HG03571 (cell line): ENCODE data around the gene PRR36.

Experiments
- ATAC-seq: cut with Tn5 transposase; IDR thresholded peaks from one replicate; pipeline ENCODE4 v1.9.1; 2021; ENCODE audit not compliant: unreplicated experiment

PRR36 gene

DNA sequence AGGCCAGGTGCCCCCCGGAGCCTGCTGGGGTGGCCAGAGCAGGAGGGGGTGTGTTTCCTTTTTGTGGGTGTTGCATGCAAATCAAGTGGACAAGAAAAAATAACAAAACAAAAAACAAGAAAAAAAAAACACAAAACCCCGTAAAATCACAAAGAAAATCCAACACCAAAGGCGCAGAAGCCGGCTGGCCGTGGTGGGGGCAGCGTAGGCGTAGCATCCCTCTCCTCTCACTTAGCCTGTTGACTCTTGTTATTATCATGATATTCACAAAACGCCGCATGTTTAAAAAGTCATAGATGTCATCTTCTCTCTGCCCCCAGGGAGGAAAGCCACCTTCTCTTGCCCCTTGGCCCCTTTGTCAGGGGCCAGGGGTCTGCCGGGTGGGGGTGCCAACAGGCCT, 39.5 kb upstream of the PRR36 start:
- ATAC-seq, result no peak

DNA sequence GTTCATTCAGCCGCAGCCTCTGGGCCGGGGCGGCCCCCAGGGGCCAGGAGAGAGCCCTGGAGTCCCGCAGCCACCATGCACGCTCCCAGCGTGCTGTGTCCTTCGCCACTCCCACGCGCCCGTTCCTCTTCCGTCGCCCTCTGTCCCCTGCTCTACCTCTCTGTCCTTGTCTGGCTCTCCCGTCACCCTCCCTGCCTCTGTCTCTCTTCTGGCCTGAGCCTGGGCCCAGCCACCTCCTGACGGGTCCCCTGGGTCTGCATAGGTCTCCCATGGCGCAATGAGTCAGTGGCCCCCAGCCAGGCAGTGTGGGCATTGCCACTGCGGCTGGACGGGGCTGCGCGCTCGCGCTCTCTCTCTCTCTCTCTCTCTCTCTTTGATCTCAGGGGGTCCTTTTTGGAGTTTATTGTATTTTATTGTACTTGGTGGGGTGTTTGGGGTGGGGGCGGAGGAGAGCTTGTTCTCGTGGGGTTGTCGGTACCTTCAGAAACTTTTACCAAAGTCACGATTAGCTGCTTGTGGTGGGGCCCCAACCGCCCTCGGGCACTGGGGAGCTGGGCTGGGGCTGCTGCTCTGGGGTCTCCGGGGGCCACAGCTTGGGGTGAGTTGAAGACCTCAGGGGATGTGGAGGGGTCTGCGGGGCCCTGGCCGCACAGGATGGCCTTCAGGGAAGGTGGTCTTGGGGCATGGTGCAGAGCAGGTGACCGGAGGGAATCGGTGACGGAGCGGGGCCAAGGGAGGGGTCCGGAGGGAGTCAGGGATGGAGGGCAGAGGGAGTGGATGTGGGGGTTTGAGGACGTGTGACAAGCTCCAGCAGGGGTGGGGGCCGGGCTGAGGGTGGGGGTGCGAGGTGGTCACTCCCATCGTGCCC, 38.7 kb upstream of the PRR36 start:
- no peak for ATAC-seq

DNA sequence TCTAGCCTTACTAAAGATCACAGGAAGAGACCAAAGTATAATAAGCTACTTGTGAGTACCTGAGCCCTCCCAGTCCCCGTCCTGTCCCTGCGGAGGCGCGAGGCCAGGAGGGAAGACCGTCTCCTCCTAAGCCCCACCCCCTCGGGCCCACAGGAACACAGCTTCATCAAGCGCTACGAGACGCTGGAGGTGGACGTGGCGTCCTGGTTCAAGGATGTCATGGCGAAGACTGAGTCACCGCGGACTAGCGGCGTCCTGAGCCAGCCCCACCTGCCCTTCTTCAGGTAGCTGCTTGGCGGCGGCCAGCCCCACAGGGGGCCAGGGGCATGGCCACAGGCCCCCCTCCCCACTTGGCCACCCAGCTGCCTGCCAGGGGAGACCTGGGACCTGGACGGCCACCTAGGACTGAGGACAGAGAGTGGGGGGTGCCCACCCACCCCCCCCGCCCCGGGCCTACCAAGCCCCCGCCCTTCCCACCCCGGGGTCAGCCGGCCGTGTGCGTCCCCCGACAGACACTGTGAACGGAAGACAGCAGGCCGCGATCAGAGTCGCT, 38.0 kb upstream of the PRR36 start:
- no peak for ATAC-seq

DNA sequence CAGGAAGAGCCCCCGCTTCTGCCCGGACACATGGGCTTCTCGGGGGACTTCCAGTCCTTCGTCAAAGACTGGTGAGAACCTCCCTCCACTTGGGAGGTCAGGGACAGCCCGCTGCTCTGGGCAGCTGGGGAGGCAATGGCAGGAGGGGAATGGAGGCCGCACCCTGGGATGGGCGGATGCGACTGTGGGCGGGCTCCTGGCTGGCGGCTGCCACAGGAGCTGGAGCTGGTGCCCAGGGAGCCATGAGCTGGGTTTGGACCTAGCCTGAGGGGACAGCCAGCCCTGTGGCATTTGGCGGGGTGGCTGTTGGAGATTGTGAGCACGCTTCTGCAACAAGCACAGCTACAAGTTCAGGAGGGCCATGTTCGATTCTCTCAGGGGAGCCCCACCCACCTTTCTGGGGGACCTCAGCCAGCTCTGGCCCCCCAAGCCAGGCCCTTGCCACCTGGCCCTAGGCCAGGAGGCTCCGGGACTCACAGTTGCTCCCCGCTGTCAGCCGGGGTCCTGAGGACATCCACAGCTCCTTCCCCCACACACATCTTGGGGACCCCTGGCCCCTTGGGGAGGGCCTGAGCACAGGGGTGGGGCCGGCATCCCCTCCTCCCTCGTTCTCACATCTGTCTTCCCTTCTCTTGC, 37.4 kb upstream of the PRR36 start:
- no peak for ATAC-seq

DNA sequence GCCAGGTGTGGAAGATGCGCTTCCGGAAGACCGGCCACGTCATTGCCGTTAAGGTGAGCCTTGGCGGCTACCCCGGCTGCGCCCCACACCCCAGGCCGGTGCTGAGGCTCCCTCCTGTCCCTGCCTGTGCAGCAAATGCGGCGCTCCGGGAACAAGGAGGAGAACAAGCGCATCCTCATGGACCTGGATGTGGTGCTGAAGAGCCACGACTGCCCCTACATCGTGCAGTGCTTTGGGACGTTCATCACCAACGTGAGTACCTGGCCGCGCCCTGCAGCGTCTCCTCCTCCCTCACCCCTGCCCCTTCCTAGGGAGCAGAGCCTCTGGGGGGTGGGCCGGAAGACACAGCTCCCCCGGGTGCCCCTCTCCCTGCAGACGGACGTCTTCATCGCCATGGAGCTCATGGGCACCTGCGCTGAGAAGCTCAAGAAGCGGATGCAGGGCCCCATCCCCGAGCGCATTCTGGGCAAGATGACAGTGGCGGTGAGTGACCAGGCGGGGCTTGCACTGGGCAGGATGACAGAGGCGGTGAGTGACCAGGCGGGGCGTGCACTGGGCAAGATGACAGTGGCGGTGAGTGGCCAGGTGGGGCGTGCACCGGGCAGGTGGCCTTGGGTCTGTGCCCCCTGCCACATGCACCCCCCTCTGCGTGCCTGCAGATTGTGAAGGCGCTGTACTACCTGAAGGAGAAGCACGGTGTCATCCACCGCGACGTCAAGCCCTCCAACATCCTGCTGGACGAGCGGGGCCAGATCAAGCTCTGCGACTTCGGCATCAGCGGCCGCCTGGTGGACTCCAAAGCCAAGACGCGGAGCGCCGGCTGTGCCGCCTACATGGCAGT, 36.4 kb upstream of the PRR36 start:
- no peak for ATAC-seq

GRCh38 chr19:7909471-7910067, 35.4 kb upstream of the PRR36 start:
- ATAC-seq, result no peak

DNA sequence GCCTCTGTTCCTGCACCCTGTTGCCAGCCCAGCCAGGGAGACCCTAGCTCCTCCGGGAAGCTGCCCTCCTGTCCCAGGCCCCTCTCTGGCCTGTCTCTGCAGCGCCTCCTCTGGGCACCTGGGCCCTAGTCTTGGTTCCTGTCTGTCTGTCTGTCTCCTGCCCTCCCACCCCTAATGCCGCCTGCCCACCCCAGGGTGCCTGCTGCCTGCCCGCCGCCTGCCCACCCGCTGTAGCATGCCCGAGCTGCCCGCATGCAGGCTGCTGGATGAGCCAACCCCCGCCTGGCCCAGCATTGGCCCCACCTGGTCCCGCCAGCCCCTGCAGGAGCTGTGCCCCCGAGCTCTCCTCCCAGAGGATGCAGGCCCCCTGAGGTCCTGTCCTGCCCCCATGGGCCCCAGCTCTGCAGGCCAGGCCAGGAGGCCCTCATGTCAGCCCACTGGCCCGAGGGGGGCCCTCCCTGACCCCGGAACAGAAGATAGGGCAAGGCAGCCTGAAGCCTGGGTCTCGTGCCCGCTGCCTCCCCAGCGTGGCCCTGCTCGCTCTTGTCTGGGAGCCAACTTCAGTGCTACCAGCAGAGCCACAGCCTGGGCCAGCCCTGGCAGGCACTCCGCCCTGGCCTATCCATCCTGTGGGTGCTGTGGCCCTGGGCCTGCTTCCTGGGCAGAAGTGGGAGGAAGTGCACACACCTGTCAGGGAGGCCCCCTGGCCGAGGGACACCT, 34.7 kb upstream of the PRR36 start:
- no peak for ATAC-seq

GRCh38 chr19:7908078-7908699, 34.0 kb upstream of the PRR36 start:
- no peak for ATAC-seq

- no peak for ATAC-seq
Measured at GRCh38 chr19:7907544-7907943, 33.4 kb upstream of the PRR36 start.

DNA sequence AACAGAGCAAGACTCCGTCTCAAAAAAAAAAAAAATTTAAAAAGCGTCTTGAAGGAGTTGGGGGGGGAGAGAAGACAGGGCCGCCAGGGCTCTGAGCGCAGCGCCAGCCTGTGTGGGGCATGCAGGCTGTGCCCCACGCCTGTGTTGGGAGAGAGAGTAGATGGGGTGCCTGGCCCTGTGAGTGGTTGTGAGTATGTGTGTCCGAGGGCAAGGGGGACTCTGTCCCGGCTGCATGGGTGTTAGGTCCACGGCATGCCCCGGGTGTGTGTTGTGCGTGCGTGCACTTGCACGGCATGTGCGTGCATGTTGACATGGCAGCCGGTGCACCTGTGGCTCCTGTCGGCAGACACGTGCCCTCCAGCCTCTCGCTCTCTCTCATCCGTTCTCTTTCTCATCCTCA, 32.9 kb upstream of the PRR36 start:
- no peak for ATAC-seq

- no peak for ATAC-seq
Measured at GRCh38 chr19:7905859-7906258, 31.7 kb upstream of the PRR36 start.

GRCh38 chr19:7905268-7905667, 31.1 kb upstream of the PRR36 start:
- no peak for ATAC-seq

GRCh38 chr19:7904074-7905020, 30.2 kb upstream of the PRR36 start:
- peak; percentile 27 for ATAC-seq

DNA sequence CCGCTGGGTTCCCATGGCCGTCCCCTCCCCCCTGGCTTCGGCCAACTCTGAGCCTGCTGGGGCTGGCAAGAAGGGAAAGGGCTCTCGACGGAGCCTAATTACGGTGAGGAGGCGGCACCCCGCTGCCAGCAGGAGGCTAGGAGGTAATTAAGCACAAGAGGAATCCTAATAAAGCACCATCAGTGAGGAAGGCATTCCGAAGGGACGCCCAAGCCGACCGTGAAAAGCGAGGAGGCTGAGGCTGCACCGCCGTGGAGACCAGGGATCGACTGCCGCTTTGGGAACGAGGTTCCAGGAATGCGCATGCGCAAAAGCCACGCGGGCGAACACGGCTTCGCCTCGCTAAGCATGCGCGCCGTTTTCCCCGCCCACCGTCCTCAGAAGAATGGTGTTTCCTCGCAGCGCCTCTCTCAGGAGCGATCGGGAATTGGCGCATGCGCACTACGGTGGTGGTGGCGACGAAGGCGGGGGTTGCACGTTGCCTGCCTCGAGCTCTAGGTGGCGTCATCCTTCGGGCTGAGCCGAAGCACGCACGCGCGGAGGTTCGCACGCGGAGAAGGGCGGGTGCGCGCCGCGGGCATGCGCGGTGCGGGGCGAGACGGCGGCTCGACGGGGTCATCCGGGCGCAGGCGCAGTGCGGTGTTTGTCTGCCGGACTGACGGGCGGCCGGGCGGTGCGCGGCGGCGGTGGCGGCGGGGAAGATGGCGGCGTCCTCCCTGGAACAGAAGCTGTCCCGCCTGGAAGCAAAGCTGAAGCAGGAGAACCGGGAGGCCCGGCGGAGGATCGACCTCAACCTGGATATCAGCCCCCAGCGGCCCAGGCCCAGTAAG, 29.3 kb upstream of the PRR36 start, which contains the start of gene MAP2K7:
Gene MAP2K7 (plus strand): TSS at position 634 of the 830 bp plus-strand sequence. CDS start 68 bp downstream, at position 702.
- ATAC-seq, result peak; percentile 74

- ATAC-seq, result peak; percentile 4
Measured at GRCh38 chr19:7902796-7903243, 28.6 kb upstream of the PRR36 start.

DNA sequence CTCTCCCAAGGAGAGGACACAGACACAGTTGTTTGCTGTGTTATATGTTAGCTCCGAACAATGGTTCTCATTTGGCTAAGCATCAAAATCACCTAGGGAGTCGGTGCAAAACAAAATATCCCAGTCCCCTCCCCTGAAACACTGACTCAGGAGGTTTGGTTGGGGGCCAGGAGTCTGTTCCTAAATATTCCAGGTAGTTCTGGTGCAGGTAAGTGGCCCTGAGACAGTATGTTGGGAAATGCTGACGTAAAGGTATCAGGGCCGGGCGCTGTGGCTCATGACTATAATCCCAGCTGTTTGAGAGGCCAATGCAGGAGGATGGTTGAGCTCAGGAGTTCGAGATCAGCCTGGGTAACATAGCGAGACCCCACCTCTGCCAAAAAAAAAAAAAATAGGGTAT, 27.1 kb upstream of the PRR36 start:
- ATAC-seq, result no peak

DNA sequence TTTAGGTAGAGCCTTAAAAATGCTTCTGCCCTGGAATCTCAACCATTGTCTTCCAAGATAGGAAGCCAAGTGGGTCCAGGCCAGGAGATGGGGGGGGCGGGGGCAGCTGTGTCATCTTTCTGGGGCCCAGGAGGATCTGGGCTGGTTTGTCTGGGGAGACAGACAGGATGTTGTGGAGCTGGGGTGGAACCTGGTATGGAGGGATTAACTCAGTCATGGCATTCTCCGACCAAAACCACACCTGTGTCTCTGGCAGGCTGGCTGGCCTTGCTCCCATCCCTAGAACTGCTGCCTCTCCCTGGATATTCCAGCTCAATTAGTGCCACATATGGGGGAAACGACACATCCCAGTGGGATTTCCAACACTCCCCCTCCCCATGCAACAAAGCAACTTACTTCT, 26.7 kb upstream of the PRR36 start:
- no peak for ATAC-seq
